SK-N-SH treated with all-trans-retinoic acid at 6 μM for 48 hours (cell line): ENCODE data around the gene CHD1.

Source experiments
- CREB5 ChIP-seq: fragments of 250-450 bp; sonication (Bioruptor Pico); IDR thresholded peaks from 2 replicates; pipeline ENCODE4 v1.5.1; 2020; ENCODE audit warnings: low read depth, mild to moderate bottlenecking, moderate library complexity
- PATZ1 ChIP-seq: fragments of 250-450 bp; sonication (Bioruptor Pico); IDR thresholded peaks from 2 replicates; pipeline ENCODE4 v1.8.0; 2020; ENCODE audit warnings: mild to moderate bottlenecking, moderate library complexity, borderline replicate concordance
- POU6F1 ChIP-seq: fragments of 250-450 bp; sonication (Bioruptor Pico); IDR thresholded peaks from 2 replicates; pipeline ENCODE4 v1.8.0; 2021; ENCODE audit warnings: low read depth, mild to moderate bottlenecking, moderate library complexity, borderline replicate concordance
- PPARA ChIP-seq: fragments of 250-450 bp; sonication (Bioruptor Pico); IDR thresholded peaks from 2 replicates; pipeline ENCODE4 v1.5.0; 2020; ENCODE audit warnings: mild to moderate bottlenecking, borderline replicate concordance
- RARB ChIP-seq: fragments of 250-450 bp; sonication (Bioruptor Pico); IDR thresholded peaks from 2 replicates; pipeline ENCODE4 v1.8.0; 2021; ENCODE audit warnings: mild to moderate bottlenecking, moderate library complexity
- TCF4 ChIP-seq: fragments of 250-450 bp; sonication (Bioruptor Pico); IDR thresholded peaks from 2 replicates; pipeline ENCODE4 v1.8.0; 2021; ENCODE audit warnings: mild to moderate bottlenecking, moderate library complexity, borderline replicate concordance
- TSHZ2 ChIP-seq: fragments of 250-450 bp; sonication (Bioruptor Pico); IDR thresholded peaks from 2 replicates; pipeline ENCODE4 v1.5.0; 2020; ENCODE audit warnings: mild to moderate bottlenecking, moderate library complexity
- ZFP30 ChIP-seq: fragments of 450-650 bp; formaldehyde crosslinking; IDR thresholded peaks from 2 replicates; pipeline ENCODE4 v1.5.0; 2022; ENCODE audit warnings: mild to moderate bottlenecking, moderate library complexity
- ZNF565 ChIP-seq: fragments of 450-650 bp; formaldehyde crosslinking; conservative IDR thresholded peaks from 2 replicates; pipeline ENCODE4 v1.5.0; 2020; ENCODE audit warnings: low read depth, mild to moderate bottlenecking, moderate library complexity
- ZNF70 ChIP-seq: fragments of 450-650 bp; formaldehyde crosslinking; IDR thresholded peaks from 2 replicates; pipeline ENCODE4 v1.5.0; 2020; ENCODE audit warnings: mild to moderate bottlenecking, moderate library complexity
- ZNF8 ChIP-seq: fragments of 450-650 bp; formaldehyde crosslinking; IDR thresholded peaks from 2 replicates; pipeline ENCODE4 v1.5.0; 2020; ENCODE audit warnings: mild to moderate bottlenecking, moderate library complexity

DNA sequence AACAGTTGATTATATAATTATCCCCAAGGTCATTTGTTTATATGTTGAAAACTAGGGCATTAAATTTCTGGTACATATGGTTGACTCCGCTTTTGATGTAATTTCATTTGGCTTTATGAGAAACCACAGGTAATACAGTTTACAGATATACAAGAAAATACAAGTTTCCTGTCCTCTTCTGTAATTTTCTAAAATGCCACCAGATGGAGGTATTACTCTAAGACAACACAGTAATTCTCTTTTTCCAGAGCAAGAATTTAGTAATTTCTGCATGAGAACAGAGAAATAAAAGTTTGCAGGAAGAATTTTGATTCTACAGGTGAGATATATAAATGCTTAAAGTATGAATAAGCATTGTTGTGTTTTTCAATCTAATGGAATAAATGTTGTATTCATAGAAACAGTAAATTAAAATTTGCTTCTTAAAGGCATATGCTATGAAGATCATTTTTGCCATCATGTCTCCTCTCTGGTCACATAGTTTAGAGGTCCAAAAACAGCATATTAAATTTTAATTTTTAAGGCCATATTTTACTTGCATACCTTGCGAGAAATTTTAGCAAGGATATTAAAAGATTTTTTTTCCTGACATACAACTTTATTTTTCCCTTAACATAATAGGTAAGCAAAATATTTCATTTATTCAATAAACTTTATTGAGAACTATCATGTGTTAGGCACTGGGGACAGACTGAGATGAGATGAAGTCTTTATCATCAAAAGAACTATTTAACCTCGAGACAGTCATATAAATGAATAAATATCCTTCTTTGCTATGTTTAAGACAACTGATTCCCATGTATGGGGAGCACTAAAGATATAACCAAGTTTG, 22.7 kb downstream of the CHD1 start:
- TF ChIP-seq ZNF8 (CRISPR knock-in tag) = no peak
- no peak for TF ChIP-seq TSHZ2 (CRISPR knock-in tag)
- no peak for TF ChIP-seq ZNF70 (CRISPR knock-in tag)
- no peak for TF ChIP-seq PATZ1
- TF ChIP-seq RARB = no peak
- TF ChIP-seq PPARA = no peak
- TF ChIP-seq TCF4 = no peak
- no peak for TF ChIP-seq CREB5 (CRISPR knock-in tag)
- no peak for TF ChIP-seq ZFP30 (CRISPR knock-in tag)
- TF ChIP-seq ZNF565 (CRISPR knock-in tag) = no peak
- no peak for TF ChIP-seq POU6F1
